ENCODE results near the gene SPSB1. TPM values are rescaled to one million over a fixed set of nuclear protein-coding genes. Genes with fewer than 3 reads are reported as not detected.
"Not testable (repeated sequence)": the region's sequence is repeated elsewhere in the genome, so short reads cannot be mapped to it uniquely, and the experiment has no call there.

SPSB1 gene
- polyA plus RNA-seq, 3 donors: 10.8 to 11.8 (median 11.6) TPM

GRCh38 chr1:9384128-9384527, 91.4 kb downstream of the SPSB1 start:
- no peak for DNase-seq (ENCODE audit: low read depth in 3 of 3, low spot score in 2 of 3)

GRCh38 chr1:9384751-9385245, 92.1 kb downstream of the SPSB1 start:
- no peak for DNase-seq (ENCODE audit: low read depth in 3 of 3, low spot score in 2 of 3)

- DNase-seq (ENCODE audit: low read depth in 3 of 3, low spot score in 2 of 3): not testable (repeated sequence)
These were observed 92.7 kb downstream of the SPSB1 start for GRCh38 chr1:9385392-9385791.

DNA sequence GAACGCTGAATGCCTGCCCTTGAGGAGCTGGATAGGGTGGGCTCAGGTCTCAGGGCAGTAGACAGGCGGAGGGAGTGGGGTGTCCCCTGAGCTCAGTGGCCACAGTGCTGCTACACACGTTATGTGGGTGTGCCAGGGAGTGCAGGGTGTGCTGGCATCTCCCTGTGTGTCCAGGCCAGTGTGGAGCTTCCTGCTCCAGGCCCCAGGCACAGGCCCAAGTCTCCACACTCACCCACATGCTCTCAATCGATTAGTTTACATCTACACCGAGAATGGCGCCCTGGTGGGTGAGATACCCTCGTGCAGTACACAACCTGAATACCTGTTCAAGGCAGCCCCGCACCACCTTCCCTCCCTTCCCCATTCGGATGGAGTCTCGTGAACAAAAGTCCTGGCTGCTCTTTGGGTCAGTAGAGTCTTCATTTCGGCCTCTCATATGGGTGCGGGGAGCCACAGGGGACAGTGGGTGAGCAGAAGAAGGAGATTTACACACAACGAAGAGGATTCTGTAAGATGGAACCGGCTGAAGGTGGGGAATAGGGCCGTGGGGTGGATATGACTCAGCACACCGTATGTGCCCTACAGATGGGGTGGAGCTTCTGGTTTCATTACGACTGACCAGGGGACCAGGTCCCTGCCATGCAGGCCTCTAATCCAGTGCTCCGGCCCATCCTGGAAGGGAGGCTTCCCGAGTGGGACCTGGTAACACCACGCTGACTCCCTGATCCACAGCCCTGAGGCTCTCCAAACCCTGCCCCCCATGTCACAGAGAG, 93.3 kb downstream of the SPSB1 start:
- DNase-seq (ENCODE audit: low read depth in 3 of 3, low spot score in 2 of 3): no peak

DNA sequence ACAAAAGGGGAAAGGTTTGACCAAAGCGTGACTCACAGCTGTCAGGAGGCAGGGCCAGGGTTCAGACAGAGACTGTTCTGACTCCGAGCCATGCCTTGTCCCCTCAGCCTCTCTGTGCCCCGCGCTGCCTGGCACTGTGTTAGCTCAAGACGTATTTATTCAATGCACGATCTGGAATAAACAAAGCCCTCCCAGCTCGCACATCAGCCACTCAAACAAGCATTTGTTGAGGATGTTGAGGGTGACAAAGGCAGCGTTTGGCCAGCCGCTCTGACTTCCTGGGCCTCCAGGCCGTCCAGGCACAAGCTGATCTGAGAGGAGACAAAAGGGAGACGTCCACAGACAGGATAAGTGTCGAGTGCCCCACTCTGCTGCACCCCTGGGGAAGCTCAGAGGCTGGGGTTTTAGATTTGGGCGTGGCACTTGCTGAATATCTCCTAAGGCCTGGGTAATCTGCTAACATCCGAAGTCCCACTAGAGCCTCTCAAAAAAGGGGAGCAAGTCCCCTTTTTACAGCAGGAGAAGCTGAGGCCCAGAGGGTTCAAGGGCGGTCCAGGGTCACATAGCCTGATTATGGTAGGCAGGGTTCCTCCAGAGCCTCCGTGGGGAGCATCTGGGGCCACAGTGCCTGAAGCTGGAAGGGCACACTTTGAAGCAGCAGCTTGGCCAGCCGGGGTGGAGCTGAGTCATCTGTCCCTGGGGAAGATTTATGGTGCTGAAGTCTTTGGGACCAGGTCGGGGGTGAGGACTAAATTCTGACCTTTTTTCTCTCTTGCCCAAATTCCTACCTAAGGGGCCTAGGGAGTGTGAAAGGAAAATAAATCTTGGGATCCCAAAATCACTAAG, 95.9 kb downstream of the SPSB1 start:
- no peak for DNase-seq (ENCODE audit: low read depth in 3 of 3, low spot score in 2 of 3)

DNA sequence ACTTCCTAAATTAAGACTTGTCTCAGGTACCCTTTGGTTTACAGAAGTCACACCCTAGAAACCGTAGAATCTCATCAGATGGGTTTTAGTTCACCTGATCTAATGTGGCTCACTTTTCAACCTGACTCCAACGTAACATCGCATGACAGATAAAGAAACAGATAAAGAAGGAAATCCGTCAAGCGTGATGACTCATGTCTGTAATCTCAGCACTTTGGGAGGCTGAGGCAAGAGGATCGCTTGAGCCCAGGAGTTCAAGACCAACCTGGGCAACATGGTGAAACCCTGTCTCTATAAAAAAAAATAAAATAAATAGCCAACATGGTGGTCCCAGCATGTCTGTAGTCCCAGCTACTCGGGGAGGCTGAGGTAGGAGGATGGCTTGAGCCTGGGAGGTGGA, 97.3 kb downstream of the SPSB1 start:
- DNase-seq (ENCODE audit: low read depth in 3 of 3, low spot score in 2 of 3): no peak

- no peak for DNase-seq (ENCODE audit: low read depth in 3 of 3, low spot score in 2 of 3)
These were observed 98.9 kb downstream of the SPSB1 start for GRCh38 chr1:9391620-9392019.

DNA sequence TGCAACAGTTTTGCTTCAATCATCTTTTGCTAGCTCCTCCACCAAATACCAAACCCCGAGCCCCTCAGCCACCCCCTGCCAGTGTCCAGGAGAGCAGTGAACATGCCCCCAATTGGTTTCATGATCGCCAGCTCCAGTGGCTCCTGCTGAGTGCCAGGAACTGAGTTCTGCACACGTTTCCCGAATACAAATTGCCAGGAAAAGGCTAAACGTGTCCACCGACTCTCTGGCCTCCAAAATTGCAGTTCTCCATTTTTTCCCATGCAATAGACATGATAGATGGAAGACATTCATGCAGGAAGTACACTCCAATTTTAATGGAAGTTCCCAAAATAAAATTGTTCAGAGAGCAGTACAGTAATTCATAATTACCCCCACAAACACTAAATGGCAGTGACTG, 101.3 kb downstream of the SPSB1 start:
- DNase-seq (ENCODE audit: low read depth in 3 of 3, low spot score in 2 of 3): no peak

- no peak for DNase-seq (ENCODE audit: low read depth in 3 of 3, low spot score in 2 of 3)
These were observed 102.3 kb downstream of the SPSB1 start for GRCh38 chr1:9395018-9395417.

DNA sequence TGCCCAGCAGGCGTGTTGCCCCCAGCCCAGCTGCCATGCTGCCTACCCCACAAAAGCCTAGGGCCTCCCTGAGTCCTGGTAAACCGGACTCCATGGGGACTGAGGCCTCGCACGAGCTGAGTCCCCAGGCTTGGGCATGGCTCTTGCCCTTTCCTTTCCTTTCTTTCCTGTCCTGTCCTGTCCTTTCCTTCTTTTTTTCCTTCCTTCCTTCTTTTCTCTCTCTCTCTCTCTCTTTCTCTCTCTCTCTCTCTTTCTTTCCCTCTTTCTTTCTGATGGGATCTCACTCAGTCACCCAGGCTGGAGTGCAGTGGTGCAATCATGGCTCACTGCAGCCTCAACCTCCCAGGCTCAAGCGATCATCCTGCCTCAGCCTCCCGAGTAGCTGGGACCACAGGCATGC, 104.4 kb downstream of the SPSB1 start:
- DNase-seq (ENCODE audit: low read depth in 3 of 3, low spot score in 2 of 3): no peak

- DNase-seq (ENCODE audit: low read depth in 3 of 3, low spot score in 2 of 3): no peak
These were observed 105.4 kb downstream of the SPSB1 start for GRCh38 chr1:9397997-9398526.

DNA sequence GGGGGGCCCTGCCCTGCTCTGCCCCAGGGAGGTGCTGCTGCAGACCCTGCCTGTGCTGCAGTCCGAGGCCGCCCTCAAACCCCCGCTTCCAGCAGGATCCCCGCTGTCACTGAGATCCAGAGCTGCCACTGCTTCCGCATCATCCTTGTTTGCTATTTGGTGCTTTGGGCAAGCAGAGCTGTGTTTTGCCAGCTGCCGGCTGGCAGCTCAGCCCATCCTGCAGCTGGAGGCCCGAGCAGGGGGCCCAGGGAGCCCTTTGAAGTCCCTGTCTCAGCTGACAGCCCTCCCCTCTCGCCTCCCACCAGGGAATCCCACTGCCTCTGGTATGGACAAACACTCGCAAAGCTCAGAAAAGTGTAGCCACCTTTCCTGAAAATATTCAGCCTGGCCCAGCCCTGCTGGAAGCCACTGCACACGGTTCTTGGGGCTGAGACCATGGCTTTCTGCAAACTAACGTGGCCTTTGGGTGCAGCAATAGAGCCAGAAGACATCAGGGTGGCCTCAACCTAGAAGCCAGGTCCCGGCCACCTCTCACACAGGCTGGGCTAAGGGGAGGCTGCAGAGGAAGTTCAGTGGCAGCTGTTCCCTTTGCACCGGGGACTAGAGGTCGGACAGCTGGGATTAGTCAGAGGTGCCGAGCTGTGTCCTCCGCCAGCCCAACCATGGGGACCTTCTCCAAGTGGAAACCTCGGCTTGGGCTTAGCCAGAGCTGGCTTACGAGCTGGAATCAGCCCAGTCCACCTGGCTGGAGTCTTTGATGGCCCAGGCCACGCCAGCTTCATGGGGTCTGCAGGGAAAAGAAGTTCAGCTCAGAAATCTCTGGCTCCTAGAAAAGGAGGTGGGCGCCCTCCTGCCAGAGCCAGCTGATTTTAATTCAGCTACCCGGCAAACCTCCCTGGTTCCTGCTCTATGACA, 107.1 kb downstream of the SPSB1 start:
- no peak for DNase-seq (ENCODE audit: low read depth in 3 of 3, low spot score in 2 of 3)

- DNase-seq (ENCODE audit: low read depth in 3 of 3, low spot score in 2 of 3): no peak
These were observed 107.9 kb downstream of the SPSB1 start for GRCh38 chr1:9400425-9401079.

- DNase-seq (ENCODE audit: low read depth in 3 of 3, low spot score in 2 of 3): no peak
These were observed 108.4 kb downstream of the SPSB1 start for GRCh38 chr1:9401080-9401453.

DNA sequence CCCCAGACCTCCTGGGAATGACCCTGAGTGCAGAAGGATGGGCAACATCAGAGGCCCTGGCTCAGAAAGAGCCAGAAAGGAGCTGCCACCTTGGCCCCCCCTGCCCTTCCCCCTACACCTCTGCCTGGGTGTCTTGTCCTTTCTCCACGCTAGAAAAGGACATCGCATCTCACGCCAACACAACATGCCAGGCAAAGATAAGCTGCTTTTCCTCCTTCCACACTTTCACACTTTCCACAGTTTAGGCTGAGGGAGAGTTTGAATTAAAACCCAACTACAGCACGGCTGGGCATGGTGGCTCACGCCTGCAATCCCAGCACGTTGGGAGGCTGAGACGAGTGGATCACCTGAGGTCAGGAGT, 109.5 kb downstream of the SPSB1 start:
- DNase-seq (ENCODE audit: low read depth in 3 of 3, low spot score in 2 of 3): no peak

DNA sequence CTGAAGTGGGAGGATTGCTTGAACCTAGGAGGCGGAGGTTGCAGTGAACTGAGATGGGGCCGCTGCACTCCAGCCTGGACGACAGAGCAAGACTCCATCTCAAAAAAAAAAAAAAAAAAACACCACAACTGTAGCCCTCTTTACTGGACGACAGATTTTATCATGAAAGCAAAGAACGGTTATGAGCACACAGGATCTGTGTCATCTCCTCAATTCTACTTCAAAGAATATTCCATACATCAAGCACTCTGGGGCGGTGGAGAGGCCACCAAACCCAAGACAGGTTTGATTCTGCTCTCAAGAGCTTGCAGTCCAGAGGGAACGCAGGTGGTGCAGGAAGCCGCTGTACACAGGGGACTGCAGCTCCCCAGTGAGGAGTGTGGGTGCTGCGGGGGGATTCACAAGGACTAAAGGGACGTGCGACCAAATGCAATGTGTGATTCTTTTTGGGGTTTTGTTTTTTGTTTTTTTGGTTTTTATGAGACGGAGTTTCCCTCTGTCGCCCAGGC, 110.1 kb downstream of the SPSB1 start:
- DNase-seq (ENCODE audit: low read depth in 3 of 3, low spot score in 2 of 3): no peak

- DNase-seq (ENCODE audit: low read depth in 3 of 3, low spot score in 2 of 3): no peak
These were observed 111.6 kb downstream of the SPSB1 start for GRCh38 chr1:9404117-9404914.

GRCh38 chr1:9406111-9406510, 113.4 kb downstream of the SPSB1 start:
- no peak for DNase-seq (ENCODE audit: low read depth in 3 of 3, low spot score in 2 of 3)

DNA sequence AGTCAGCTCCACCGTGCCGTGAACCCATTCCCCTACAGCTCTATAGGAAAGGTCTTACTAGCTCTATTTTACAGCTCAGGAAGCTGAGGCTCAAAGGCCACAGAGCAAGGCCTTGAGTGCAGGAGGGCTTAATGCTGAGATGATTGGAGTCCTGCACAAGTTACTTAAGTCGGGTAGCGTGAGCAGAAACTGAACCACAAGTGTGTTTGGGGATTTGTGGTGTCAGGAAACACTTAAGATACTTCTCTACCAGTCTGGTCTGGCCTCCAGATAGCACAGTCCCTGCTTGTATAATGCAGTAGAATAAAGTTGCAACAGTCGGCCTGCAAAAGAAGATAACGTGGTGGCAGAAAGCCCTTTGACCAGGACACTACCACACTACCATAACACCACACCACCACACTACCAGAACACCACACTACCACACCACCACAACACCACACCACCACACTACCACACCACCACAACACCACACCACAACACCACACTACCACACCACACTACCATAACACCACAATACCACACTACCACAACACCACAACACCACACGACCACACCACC, 118.1 kb downstream of the SPSB1 start:
- no peak for DNase-seq (ENCODE audit: low read depth in 3 of 3, low spot score in 2 of 3)

All from right renal cortex interstitium (tissue), 3 donors.